Measurements from ENCODE around the gene PTBP2.
"Not testable (repeated sequence)": the region's sequence is repeated elsewhere in the genome, so short reads cannot be mapped to it uniquely, and the experiment has no call there.

Gene PTBP2

DNA sequence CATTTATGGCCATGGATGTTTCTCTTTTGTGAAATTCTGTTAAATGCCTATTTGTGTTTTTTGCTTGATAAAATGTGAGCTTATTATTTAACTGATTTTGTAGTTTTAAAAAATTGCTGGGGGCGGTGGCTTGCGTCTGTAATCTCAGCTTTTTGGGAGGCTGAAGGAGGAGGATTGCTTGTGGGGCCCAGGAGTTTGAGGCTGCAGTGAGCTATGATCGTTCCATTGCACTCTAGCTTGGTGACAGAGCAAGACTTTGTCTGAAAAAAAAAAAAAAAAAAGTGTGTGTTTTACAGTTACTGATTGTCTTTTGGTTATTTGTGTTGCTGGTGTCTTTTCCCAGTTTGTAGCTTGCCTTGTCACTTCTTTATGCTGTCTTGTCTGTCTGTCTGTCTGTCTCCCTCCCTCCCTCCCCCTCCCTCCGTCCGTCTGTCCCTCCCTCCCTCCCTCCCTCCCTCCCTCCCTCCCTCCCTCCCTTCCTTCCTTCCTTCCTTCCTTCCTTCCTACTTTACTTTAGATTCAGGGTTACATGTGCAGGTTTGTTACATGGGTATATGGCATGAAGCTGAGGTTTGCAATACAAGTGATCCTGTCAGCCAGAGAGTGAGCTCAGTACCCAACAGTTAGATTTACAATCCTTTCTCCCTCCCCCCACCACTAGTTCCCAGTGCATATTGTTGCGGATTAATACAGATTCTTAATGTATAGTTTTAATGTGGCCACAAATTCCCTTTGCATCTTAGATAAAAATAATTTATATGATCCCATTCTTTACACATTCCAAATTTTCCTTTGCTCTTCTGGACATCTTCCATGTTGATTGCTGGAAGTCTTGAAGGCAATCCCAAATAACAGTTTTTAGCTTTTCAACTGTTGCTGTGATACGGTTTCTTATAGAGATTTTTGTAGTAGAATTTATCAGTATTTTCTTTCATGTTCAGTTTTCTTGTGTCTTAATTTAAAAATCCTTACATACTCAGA lies 25.1 kb downstream of the PTBP2 start:
- no peak for FAIRE-seq

DNA sequence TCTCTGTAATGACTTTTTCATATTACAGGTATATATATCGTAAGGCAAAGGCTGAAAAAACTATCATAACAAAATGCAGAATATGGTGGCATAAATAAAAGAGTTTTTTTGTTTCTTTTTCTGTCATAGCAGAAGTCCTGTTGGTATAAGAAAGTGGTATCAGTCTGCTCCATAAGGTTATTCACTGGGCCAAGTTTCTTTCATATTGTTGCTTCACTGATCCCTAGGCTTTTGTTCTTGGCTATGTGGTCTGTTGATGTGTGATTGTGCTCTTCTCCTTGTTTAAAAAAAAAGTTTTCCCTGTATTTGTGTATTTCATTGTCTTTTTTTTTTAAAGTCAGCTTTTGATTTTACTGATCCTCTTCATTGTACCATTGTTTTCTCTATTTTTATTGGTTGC lies 26.0 kb downstream of the PTBP2 start:
- FAIRE-seq = no peak

DNA sequence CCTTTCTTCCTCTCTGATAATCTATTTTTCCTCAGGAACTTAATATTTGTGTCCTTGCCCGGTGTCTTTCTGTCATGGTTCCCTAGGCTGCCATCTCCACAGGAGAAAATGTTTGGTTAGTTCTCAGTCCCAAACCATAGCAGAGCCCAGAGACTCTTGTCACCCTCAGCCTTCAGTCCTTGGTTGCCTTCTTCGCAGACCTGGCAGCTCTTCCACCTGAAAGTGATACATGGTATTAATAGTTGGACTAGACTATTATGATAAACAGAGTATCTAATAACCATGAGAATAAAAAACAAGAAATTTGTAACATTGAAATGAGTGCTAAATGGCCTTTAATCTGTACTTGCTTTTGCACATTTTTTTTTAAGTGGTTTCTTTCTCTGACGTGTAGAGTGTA lies 26.5 kb downstream of the PTBP2 start:
- FAIRE-seq = no peak

DNA sequence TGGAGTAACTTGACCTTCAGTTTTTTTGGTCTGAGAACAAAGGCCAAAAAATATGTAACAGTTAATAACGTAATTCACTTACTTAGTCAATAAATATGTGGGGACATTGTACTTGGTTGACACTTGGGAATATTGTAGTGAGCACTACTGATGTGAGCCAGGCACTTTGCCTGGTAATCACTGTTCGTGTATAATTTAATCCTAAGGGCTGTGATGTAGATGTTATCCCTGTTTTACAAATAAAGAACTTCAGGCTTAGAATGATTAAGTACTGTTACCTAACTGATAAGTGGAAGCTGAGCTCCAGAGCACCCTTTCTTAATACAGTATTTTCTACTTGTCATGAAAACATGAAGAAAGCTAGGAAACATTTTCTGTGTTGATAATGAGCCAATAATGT lies 28.0 kb downstream of the PTBP2 start:
- no peak for FAIRE-seq

DNA sequence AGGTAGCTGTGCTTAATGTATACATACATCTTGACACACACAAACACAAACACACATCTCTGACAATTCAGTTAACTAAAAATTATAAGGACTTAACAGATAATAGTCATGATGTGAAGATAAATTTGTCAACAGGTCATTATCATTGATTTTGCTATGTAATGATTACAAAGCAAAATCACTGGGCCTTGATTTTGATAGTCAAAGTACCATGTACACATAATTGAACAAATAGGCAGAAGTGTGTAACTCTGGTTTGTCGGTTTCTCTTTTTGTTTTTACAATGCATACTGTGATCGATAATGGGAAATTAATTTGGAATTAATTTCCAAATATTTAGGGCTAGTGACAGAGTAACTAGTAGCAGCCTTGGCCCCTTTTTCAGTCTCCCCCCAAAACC lies 30.8 kb downstream of the PTBP2 start:
- FAIRE-seq = no peak

DNA sequence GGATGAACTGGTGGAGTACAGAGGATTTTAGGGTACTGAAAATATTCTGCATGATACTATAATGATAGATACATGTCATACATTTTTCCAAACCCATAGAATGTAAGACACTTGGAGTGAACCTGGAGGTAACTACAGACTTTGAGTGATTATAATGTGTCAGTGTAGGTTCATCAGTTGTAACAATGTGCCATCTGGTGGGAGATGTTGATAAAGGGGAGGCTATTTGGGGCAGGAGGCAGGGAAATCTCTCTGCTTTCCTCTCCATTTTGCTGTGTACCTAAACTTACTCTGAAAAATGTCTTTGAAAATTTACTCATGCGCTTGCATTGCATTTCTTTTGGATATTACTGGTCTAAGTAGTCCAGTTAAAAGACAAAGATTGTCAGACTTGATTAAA lies 35.2 kb downstream of the PTBP2 start:
- no peak for FAIRE-seq

DNA sequence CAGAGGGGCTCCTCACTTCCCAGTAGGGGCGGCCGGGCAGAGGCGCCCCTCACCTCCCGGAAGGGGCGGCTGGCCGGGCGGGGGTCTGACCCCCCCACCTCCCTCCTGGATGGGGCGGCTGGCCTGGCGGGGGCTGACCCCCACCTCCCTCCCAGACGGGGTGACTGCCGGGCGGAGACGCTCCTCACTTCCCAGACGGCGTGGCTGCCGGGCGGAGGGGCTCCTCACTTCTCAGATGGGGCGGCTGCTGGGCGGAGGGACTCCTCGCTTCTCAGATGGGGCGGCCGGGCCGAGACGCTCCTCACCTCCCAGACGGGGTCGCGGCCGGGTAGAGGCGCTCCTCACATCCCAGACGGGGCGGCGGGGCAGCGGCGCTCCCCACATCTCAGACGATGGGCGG lies 41.0 kb downstream of the PTBP2 start:
- FAIRE-seq = not testable (repeated sequence)

DNA sequence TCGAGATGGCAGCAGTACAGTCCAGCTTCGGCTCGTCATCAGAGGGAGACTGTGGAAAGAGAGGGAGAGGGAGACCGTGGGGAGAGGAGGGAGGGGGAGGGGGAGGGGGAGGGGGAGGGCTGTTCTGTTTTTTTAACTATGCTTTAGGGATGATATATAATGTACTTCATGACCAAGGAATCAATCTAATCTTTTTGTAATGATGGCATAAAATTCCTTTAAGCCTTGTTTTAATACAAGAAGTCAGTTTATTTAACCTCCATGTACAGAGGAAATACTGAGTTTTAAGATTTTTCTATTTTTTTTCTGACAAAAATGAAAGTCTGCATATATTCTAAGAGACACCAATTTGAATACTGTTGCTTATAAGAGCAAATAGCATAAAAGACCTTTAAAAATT lies 41.9 kb downstream of the PTBP2 start:
- FAIRE-seq = no peak

DNA sequence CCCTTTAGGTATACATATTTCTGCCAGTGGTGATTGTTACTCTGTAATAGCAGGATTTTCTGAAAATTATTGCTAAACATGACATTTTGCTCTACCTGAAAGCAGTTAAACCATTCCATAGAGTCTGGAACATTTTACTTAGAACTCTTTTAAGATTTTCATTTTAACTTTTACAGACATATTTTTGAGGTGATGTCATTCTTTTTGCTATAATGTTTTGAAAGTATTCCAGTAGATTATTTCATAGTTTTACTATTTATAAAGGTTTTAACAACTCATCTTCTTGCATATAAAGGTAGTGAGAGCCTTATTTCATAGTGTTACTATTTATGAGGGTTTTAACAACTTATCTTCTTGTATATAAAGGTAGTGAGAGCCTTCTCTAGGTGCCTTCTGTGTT lies 42.9 kb downstream of the PTBP2 start:
- FAIRE-seq = peak; percentile 43

DNA sequence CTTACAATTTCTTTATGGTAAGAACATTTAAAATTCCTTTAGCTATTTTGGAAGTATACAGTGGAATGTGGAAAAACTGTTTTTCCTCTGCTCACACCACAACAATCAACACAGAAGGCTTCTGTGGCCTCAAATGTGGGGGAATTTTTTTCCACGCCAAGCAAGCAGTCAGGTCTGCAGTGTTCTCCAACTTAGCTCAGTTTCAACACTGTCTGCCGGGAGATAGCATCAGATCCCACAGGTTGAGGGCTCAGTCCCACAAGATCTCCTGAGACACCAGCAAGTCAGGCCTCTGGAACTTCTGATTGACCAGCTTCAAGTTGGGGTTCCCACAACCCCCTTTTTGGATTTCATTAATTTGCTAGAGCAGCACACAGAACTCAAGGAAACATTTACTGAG lies 50.3 kb downstream of the PTBP2 start:
- FAIRE-seq = no peak

DNA sequence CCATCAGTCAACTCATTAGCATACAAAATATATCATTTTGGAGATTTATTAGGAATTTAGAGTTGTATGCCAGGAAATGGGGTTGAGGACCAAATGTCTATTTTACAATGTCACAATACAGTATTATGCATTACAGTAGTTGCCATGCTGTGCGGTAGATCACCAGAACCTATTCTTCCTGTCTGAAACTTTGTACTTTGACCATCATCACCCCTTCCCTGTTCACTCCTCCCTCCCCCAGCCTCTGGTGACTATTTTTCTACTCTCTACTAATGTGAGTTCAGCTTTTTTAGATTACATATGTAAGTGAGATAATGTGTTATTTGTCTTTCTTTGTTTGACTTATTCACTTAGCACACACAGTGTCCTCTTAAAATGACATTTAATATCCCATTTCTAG lies 50.8 kb downstream of the PTBP2 start:
- no peak for FAIRE-seq

DNA sequence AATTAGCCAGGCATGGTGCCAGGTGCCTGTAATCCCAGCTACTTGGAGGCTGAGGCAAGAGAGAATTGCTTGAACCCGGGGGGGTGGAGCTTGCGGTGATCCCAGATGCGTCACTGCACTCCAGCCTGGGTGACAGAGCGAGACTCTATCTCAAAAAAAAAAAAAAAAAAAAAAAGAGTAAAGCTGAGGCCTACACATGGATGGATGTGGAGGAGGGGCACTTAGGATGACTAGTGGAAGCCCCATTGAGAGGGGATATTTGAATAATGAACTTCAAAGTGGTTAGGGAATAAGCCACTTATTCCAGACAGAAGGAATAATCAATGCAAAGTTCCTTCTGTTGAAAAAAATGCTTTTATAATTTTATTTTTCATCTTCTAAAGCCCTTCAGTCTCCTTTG lies 51.4 kb downstream of the PTBP2 start:
- no peak for FAIRE-seq

DNA sequence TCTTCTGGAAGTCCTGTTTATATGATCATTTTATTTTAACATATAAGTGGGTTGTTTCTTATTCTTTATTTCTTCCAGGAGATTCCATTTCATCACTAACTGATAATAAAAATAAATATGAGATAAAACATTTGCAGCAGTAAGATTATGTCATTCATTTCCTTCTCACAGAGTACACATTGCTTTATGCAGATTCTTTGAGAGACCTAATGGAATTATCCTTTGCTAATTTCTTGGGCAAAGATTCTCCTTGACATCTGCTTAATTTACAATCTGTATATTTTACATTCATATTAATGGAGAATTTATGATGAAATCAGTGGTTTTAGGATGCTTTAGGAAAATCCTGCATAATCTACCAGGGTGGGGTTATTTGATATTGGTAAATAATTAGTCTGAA lies 60.6 kb downstream of the PTBP2 start:
- peak; percentile 33 for FAIRE-seq

DNA sequence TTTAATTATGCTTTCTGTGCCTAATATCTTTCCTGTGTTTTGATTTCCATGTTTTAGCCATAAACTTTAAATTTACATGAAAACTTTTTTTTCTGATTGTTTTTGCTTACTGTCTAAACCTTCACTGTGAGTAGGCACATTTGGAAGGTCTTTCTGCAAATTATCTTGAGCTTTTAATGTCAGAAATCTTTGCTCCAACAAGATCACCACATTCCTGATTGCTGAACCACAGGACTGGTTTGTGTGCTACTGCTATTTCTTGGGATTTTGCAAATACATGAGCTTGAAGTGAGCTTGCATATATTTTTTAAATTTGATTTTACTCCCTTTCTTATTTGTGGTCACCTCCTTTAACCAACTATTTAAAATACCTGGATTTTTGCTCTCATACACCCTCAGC lies 61.3 kb downstream of the PTBP2 start:
- no peak for FAIRE-seq

DNA sequence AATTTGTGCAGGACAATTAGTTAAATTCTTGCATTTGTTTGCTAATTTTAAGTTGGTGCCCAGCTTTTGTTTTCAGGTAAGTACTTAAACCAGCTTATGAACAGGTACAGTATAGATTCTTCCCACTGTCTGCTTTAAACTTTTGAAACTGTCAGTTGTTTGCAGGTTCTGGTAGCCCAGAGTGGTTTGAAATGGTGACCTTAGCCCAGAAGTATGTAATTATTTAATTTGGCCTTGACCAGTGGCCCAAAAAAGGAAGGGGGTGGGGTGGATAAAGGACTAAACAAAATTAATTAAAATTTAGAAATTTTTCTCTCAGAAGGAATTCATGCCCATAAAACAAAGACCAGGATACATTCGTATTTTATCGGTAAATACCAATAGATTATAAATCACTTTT lies 69.0 kb downstream of the PTBP2 start:
- no peak for FAIRE-seq

DNA sequence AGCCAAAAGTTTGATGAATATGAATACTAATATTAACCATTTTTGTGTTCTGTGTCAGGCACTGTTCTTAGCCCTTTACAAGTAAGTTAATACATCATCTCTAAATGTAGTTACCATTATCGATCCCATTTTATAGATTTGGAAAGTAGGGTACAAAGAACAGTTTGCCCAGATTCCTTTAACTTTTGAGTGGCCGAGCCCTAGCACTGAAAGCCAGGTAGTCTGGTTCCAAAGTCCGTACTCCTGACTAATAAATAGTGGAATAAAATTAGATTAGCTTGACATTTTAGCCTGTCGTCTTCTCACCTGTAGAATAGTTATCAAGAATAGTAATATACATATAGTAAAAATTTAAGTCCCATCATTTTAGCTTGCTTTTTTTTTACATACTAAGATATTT lies 70.6 kb downstream of the PTBP2 start:
- no peak for FAIRE-seq

DNA sequence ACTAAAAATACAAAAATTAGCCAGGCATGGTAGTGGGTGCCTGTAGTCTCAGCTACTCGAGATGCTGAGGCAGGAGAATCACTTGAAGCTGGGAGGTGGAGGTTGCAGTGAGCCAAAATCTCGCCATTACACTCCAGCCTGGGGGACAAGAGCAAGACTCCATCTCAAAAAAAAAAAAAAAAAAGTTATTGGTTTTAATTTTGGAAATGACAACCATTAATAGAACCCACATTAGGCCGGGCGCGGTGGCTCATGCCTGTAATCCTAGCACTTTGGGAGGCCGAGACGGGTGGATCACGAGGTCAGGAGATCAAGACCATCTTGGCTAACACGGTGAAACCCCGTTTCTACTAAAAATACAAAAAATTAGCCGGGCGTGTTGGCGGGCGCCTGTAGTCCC lies 80.1 kb downstream of the PTBP2 start:
- not testable (repeated sequence) for FAIRE-seq

DNA sequence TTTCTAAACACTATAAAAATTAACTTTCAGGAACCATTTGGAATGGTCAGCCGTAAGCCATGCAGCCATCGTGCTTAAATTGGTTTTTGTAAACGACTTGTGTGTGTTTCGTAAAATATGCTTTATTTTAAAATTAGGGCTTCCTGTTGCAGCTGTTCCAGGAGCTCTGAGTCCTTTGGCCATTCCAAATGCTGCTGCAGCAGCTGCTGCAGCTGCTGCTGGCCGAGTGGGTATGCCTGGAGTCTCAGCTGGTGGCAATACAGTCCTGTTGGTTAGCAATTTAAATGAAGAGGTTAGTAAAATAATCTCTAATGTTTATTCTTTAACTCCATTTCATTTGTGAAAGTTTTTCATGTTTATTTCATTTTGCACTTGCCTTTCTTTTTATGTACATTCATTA lies 83.1 kb downstream of the PTBP2 start:
- FAIRE-seq = no peak

DNA sequence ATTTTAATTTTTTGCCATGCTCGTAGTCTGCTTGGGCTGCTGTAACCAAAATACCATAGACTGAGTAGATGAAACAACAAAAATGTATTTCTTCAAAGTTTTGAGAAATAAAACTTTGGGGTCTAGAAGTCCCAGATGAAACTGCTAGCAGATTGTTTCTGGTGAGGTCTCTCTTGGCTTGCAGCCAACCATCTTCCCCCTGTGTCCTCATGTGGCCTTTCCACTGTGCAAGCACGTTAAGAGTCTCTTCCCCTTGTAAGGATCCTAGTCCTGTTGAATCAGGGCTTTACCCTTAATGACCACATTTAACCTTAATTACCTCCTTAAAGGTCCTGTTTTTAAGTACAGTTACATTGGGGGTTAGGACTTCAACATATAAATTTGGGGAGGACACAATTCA lies 86.6 kb downstream of the PTBP2 start:
- no peak for FAIRE-seq

DNA sequence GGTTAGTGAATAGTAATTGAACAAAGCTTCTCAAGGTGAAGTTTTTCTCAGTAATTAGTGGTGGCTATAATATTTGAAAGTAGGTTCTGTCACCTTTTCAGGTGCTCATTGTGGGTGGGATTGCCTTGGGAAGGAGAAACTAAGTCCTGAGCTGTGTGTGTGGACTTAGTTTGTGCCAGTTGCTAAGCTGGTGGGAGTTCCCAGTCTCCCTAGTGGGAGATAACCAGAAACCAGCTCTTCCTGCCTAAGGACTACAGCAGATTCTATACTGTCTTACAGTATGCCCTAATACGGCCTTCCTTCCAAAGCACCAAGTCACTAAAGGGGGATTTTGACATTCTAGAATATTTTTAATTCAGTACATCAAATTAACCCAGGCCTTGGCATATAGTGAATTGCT lies 94.3 kb downstream of the PTBP2 start:
- FAIRE-seq = no peak

DNA sequence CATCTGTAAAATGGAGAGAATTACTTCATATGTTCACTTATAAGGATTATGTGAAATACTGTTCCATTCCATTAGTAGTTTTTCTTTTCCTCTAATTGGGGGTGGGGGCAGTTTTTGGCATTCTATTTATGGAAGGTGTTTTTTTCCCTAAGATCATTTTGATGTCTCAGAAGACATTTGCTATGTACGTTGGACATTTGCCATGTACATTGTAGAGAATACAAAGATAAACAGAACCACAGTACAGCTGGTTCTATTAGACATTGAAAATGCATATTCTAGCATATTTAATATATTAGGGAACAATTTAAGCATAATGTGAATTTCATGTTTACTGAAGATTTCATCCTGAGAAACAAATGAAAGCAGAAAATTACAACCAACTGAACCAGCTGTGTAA lies 98.5 kb downstream of the PTBP2 start:
- no peak for FAIRE-seq

DNA sequence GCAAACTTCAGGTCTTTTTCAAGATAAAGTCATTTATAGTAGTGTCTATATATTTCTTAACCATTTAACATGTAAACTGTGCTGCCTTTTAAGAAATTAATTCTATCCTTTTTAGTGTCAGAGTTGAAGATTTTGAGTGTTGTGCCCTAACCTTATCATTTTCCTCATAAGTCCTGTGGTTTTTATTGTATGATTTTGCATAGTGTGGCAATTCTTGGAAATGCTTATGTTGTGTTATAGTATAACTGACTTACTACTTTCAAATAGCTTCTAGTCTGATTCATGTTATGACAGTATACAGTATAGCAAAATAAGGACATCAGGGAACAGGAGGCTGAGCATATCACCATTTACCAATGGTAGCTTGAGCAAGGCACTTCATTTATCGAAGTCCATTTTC lies 99.1 kb downstream of the PTBP2 start:
- FAIRE-seq = no peak

DNA sequence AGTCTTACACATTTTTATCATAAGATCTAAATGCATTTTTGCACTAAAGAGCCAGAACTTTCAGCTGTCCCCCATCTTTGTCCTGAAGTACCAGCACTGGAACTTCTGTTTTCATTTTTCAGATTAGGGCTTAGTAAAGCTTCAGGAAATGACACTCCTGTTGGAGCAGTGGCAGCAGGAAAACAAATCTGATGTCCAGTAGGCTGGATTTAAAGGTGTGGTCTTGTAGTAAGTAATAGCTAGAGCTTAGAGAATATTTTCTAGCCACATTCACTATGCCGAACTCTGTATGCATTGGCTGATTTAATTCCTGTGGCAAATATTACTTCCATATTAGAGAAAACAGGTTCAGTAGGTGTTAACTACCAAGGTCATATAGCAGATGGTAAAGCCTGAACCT lies 103.6 kb downstream of the PTBP2 start:
- FAIRE-seq = no peak

DNA sequence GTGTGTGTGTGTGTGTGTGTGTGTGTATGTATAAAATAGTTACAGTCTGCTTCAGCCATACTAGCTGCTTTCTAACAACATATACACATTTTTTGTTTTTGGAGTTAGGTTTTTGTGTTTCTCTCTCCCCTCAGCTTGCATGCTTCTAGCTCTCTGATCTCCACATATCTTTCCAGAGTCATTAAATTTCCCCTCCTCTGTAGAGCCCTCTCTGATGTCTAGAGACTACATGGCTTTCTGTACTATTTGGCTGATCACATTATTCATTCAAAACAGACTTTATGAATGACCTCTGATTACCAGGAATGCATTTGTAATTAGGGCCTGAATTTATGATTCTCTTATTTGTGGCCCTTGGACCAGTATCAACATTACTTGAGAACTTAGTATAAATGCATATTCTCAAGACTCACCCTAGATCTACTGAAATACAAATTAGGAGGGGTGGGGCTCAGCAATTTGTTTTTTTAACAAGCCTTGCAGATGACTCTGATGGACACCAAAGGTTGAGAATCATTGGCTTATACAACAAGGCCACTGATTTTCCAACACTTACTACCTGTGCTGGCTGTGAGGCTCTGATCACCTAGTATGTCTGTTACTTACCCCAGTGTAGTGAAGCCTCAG lies 104.5 kb downstream of the PTBP2 start:
- FAIRE-seq = no peak

DNA sequence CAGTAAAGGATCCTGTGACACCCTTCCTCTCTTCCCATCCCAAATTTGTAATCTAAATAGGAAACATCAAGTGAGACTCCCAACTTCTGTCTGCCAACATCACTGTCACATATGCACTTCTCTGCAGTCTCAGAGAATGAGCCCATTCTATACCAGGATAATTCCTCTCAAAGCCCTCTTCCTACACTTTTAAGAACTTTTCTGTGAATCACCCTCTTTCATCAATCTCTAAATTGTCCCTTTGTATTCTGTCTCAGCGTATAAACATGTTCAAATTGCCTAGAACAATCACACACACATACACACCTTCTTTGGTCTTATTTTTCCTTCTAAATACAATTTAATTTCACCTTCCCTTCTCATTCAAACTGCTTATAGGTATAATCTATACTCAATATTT lies 111.8 kb downstream of the PTBP2 start:
- FAIRE-seq = no peak

Data from islet of Langerhans (tissue), 1 donor.